HG02852 (cell line): ENCODE measurements around the gene SOX1.

Source experiments
- ATAC-seq: cut with Tn5 transposase; IDR thresholded peaks from one replicate; pipeline ENCODE4 v1.9.1; 2021; ENCODE audit warnings: mild to moderate bottlenecking, moderate library complexity; ENCODE audit not compliant: unreplicated experiment

Gene SOX1

DNA sequence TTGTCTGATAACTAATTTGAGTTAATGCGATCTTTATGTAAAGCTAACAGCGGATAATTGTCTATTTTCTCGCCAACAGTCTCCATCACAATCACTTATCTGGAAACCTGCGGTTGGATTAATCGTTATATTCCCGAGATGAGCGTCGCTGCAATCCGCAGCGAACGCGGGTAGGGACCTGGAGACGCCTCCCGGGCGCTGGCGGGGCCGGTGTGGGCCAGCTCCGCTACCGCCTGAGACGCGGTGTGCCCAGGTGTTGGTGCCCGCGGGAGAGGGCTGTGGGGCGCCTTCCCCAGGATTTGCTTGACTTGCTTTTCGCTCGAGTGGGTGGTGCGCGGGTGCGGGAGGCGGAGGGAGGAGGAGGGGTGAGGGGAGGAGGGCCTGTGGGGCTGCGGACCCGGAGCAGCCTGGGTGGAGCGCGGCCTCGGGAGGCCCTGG lies 38.3 kb downstream of the SOX1 start:
- ATAC-seq: no peak

DNA sequence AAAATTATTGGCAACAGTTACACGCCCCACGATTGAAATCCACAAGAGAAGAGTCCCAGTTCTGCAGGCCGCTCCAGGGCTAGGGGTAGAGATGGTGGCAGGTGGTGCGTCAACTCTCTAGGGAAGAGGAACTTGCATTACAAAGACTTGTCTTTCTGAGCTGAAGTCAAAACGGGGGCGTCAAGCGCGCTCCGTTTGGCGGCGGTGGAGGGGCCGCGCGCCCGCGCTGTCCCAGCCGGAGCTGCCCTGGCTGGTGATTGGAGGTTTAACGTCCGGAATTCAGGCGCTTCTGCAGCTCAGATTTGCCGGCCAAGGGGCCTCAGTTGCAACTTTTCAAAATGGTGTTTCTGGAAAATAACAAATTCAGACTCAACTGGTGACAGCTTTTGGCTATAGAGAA lies 38.9 kb downstream of the SOX1 start:
- ATAC-seq: no peak

DNA sequence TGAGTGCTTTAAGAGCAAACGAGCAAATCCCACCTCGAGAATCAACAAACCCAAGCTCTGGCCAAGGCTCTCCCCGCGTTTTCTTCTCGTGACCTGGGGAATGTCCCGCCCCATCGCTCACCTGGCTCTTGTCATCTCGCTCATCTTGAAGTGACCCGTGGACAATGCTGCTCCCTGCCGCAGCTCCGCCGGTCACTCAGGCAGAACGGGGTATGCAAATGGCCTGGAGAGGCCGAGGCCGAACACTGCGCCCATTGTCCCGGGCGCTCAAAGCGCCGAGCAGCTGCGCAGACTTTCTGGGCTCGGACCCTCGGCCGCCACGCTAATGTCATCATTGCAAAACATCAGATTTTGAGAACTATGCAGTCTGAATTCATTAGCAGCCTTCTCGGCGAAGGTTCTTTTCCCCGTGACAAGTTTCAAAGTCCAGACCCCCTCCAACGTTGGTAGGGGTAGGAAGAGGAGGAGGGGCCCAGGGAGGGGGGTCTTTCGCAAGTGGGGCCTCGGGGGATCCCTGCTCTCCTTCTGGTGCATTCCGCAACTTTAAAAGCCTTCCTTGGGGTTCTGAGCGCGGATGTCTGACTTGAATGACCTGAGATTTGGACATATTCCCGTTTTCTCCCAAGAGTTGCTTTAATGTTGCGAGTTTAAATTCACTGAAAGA lies 39.7 kb downstream of the SOX1 start:
- ATAC-seq: no peak

DNA sequence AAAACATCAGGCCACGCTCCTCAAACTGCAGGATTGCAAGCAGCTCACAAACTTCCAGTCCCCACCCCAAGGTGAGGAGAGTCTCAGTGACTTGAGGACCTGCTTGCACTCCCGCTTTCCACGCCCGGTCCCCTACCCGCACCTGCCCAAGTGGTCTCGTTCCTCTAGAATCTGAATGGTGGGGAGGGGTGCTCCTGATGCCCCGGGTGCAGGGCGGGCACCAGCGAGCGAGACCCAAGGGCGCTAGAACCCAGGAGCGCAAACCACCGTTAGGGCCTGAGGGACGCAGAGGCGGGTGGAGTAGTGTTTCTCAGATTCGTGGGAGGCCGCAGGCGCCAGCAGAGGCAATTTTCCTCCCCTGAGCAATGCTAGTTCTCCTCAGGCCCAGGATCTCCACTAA lies 40.3 kb downstream of the SOX1 start:
- no peak for ATAC-seq

DNA sequence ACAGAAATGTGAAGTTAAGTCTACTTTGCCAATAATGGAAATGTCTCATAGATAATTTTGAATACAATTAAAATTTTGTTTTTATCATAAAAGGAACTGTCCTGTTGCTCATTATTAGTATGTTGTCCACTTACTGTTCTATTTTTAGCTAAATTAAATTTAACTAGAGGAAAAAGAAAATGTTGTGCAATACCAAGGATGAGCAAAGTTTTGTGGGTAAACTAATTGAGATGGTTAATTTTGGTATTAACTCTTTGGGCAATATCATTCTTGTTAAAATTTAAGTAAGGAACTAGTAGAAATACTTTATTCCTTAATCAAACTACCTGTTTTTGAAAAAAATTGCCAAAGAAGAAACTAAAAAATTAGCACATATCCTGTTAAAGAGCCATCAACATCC lies 43.5 kb downstream of the SOX1 start:
- no peak for ATAC-seq

DNA sequence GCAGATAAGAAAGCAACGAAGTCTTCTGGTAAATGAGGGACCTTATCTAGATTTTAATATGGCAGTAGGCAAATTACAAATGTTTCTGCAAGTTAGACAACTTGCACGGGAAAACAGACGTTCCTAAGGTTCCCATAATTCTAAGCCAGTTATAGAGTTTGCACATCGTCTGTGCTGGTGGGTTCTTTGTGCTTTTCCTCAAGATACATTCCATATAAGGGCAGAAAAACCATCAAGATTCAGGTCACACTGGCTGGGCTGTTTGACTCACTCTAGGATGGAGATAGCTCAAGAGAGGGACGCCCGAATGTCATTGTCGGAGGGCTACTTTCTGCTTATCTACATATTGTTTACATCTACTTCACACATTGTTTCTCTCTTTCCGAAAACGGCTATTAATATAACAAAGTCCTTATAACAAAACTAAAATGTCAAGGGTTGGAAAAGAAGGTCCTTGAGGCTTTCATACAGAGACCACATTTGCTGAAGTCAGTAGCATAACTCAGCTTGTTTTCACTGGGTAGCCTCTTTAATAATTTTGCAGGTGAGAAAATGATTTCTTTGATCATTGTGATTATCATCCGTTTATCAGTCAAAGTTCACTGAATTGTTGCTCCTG lies 44.4 kb downstream of the SOX1 start:
- ATAC-seq: no peak

DNA sequence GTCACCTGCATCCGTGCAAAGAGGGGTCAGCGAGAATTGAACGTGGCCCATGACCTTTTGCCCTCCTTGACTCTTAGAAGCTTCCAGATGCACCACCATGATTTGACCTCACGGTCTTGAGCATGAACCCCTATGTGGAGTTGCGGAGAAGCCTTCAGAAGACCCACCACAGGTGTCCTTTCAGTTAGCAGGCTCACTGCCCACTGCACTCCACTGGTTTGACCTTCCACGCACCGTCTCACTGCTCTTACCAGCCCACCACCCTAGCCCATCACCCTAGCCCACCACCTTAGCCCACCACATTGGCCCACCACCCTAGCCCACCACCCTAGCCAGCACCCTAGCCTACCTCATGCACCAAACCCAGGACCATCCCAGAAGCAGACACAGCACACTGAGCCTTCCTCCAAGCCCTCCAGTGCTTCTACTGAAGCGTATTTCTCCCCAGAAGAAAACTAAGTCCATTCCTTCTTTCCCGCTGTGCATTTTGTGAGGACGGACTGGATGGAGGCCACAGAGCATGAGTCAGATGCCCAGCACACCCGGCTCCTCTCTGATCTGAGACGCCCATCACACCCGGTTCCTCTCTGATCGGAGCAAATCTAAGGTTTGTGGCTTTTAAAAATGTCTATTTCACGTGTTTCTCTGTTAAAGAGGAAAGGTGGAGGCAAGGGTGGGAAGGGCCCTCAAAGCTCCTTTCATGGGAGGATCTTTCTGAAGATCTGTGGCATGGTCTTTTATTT lies 45.8 kb downstream of the SOX1 start:
- no peak for ATAC-seq

DNA sequence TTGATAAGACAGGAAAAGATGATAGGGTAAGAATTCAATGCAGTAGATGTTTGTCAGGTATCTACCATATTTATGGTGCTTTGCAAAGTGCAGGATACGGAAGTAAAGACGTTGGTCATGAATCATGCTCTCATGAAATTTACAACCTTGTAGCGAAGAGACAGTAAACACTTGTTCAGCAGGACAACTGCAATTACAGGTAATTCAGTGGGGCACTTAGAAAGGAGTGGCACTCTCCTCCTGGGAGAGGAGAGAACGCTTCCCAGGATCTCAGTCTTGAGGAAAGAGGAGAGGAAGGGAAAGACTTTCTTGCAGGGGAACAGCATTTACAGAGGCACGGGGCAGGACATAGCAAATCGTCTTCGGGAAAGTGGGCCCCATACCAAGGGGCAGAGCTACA lies 46.4 kb downstream of the SOX1 start:
- ATAC-seq: no peak

DNA sequence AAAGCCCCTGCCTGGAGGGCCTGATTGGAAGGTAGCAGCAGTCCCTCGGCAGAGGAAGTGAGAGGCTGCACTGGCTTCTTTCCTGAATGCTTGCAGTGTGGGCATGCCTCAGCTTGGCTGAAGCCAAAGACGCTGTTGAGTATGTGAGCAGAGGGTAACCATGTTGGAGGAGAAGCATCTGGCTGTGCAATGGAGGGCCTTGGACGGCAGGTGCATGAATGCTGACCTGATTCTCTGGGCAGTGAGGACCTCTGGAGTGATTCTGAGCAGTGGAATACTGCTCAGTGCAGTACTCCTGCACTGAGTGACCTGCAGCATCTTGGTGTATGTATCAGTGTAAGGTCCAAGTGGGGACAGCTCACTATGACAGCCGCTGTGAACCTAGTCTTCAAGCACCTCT lies 46.9 kb downstream of the SOX1 start:
- no peak for ATAC-seq

DNA sequence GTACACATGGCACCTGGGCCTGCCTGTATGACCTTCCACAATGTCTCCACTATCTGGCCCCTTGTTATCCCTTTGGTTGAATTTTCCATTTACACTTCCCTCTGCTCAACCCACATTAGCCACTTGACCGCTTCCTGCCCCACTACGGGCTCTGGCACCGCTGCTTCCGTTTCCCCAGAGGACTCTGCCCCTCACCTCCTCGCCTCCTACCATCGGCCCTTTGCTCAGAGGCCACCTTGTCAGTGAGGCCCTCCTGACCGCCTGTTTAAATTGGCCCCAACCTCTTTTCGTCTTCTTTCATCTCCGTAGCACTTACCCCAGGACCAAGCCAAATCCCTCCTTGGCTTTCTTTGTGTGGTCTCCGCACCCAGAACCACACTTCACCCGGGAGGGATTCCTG lies 47.4 kb downstream of the SOX1 start:
- ATAC-seq: no peak

DNA sequence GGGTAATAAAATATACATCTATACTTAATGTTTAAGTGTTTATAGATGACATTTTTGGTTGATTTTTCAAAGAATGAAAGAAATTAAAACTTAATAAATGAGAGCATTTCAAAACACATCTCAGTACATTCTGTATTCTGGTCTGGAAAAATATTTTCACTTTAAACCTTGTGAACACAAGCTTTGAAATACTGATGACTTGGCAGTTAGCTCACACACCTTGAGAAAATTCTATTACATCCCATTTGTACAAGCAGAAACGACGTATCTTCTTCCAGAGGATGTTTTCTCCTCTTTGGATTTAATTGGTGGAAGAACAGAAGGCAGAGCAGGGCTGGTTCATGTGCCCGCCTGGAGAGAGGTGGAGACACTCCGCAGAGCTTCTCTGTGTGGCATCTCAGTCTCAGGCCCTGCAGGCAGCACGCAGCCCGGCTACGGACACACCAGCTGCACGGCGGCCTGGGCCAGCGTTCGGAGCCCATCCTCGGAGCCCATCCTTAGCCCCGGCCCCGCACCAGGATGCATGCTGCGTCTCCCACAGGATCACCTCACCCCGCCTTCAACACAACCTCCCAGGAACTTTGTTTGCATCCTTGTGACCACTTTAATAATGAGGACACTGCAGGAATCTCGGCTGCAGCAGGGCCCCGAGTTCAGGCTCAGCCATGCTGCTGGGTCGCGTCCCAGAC lies 48.6 kb downstream of the SOX1 start:
- ATAC-seq: no peak

DNA sequence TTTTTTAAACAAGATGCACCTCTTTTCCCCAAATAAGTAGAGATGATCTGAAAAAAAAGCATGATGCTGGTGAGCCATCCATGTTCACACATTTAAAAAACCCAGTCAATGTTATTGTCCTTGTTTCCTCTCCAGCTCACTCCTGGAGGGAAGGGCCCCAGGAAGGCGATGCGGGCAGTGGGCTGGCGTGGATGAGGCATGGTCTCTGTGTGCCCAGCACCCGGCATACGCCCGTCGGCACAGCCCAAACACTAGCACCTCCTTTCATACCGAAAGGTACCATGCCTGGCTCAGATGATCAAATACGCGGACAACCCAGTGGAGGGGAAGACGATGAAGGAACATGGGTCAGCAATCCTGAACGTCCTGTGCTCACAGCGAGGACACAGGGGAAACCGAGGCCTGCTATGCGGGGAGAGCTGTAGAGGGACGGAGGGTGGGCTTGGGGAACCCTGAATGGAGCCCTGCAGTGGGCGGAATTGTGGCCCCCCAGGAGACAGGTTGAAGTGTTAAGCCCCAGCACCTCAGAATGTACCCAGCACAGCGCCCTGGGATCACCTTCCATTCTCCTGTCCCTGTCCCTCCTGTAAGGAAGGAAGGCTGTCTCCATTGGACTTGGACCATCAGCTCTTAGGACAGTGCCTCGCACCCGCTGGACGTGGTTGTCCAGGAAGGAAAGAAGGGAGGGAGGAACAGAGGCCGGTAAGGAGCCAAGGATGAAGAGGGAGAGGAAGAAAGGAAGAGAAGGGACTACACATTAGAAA lies 49.4 kb downstream of the SOX1 start:
- ATAC-seq: no peak

DNA sequence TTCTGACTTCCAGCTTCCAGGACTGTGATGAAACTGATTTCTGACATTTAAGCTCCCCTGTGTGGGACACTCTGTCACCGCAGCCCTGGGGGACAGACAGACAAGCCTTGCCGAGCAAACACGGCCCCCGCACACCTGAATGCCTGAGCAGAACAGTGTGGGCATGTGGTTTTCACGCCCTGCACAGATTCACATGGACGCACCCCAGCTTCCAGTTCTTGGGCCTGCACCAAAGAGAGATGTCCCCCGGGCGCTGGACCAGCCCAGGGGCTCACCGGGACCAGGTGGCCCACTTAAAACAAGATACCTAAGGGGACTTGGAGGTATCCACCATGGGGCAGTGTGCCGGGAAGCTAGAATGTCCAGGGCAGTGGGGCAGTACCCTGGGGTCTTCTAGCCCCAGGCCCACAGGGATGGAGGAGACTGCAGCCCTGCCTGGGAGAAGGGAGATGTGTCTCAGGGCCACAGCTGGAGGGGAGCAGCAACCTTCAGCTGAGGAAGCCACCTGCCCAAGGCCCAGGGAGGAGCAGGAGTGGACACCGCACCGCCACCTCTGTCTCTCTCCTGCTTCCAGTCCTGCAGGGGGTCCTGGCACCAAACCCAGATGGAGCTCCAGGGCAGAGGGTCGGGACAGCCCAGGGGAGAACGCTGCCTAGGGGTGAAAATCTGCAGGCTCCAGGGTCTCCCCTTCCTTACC lies 50.5 kb downstream of the SOX1 start:
- no peak for ATAC-seq

DNA sequence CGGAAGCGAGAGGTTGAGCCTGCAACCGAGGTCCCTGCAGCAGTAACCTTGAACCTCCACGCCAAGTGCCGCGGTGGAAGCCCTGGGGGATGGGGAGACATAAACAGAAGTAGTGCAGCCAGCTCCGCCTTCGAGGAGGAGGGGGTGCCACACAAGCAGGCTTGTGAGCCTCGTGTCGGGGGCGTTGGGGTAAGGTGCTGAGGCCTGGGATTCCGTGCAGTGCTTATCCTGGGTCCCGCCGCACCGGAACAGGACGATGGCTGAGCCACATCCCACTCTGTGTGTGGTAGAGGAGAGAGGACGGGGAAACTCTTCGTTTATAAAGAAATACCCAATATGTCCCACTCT lies 51.0 kb downstream of the SOX1 start:
- no peak for ATAC-seq

DNA sequence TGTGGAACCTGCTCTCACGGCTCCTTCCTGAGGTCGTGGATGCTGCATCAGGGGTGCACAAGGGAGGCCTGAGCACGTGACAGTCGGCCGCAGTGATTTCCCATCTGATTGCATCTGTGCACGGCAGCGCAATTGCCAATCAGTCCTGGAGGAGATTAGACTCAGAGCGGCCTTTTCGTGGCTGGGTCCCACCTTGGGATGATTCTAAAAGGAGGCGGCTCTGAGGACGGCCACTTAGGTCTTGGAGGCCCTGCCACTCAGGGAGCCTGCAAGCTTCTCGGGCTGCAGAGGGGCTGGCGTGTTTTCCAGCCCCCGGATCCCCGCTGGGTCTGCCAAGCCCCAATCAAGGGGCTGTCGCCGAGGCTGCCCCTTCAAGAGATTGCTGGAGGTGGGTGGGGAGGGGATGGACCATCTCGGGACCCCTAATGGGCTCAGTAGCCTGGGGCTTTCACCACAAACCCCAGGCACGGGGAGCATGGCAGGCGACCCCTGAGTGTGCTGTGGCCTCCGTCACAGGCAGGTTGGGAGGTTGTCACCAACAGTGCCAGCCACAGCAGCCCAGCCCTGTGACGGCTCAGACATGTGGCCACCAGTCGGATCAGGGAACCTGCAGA lies 51.6 kb downstream of the SOX1 start:
- no peak for ATAC-seq

DNA sequence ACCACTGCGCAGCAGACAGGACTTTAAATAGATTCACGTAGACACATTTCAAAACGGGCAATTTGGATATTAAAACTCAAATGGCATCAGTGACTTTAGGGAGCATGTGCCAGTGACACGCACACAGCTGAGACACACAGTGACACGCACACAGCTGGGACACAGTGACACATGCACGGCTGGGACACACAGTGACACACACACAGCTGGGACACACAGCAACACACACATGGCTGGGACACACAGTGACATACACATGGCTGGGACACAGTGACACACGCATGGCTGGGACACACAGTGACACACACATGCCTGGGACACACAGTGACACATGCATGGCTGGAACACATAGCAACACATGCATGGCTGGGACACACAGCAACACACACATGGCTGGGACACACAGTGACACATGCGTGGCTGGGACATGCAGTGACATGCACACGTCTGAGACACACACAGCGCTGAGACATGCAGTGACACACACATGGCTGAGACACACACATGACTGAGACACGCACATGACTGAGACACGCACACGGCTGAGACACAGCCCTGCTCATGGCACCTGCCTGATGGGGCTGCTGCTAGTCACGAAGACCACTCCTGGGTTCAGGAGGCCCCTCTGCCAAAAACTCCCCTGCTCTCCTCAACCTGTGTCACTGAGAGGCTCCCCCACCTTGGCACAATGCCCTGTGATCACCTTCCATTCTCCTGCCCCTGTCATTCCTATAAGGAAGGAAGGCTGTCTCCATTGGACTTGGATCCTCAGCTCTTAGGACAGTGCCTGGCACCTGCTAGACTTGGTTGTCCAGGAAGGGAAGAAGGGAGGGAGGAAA lies 52.5 kb downstream of the SOX1 start:
- no peak for ATAC-seq

DNA sequence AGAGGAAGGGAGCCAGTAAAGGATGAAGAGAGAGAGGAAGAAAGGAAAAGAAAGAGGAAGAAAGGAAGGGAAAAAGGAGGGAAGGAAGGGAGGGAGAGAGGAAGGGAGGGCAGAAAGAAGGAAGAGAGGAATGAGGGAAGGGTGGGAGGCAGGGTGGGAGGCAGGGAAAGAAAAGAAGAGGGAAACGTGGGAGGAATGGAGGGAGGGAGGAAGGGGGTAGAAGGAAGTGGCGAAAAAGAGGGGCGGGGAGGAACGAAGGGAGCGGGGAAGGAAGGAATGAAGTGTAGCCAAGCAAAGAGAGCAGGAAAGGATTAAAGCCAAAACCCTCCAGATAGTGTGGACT lies 53.1 kb downstream of the SOX1 start:
- ATAC-seq: no peak
